Endothelial cell of umbilical vein (primary cell): ENCODE data around the gene RPS6KA3. TPM values are rescaled to one million over a fixed set of nuclear protein-coding genes. Genes with fewer than 3 reads are reported as not detected.

Source experiments
- BruUV-seq: library from RNA; stranded (reverse); fragments of 400-500 nt; replicated peaks from 2 replicates; lab custom pipeline; 2021; lab: Mats Ljungman, UMichigan
- CTCF ChIA-PET: fragments of 300-600, 350-600 bp; sonication (Branson Sonifier 250); formaldehyde crosslinking; loops from one replicate; lab custom pipeline; 2021; ENCODE audit warnings: antibody characterized with exemption, inconsistent platforms; lab: Charles Lee
- POLR2A ChIA-PET: fragments of 300-600, 350-600 bp; sonication (Branson Sonifier 250); formaldehyde crosslinking; loops from one replicate; lab custom pipeline; 2021; ENCODE audit warnings: antibody characterized with exemption, inconsistent platforms; lab: Charles Lee
- DNase-seq: peaks from one replicate; pipeline ENCODE4 v3.0.0-alpha.2; 2011; ENCODE audit warnings: low read depth, low spot score
- FAIRE-seq: peaks from 2 replicates; lab custom pipeline; 2011; peaks lifted over from hg19 to GRCh38; lab: Jason Lieb, UNC
- H2AFZ ChIP-seq: 2 replicates; pipeline ENCODE4 v1.6.0; 2012; ENCODE audit warnings: low read depth, low read length, control low read depth, inconsistent platforms
- H3K27ac ChIP-seq: 2 replicates; pipeline ENCODE4 v1.5.1; 2011; ENCODE audit warnings: low read depth, mild to moderate bottlenecking, control low read depth, low read length, moderate library complexity; ENCODE audit not compliant: insufficient read depth
- H3K27me3 ChIP-seq, 2 experiments: 2 replicates each; pipeline versions ENCODE4 v1.6.0 to v1.6.1; 2011; ENCODE audit warnings: low read length in 2 of 2, mixed read lengths in 1 of 2; ENCODE audit not compliant: control insufficient read depth in 2 of 2, insufficient read depth in 2 of 2
- H3K36me3 ChIP-seq, 2 experiments: 2 replicates in 1 of 2; 3 replicates in 1 of 2; pipeline ENCODE4 v1.5.1; 2011; ENCODE audit warnings: low read length in 2 of 2, mild to moderate bottlenecking in 1 of 2, moderate library complexity in 1 of 2; ENCODE audit not compliant: control insufficient read depth in 2 of 2, insufficient read depth in 2 of 2; ENCODE audit errors: extremely low read depth in 1 of 2
- H3K4me1 ChIP-seq: 3 replicates; pipeline ENCODE4 v1.5.1; 2011; ENCODE audit warnings: mild to moderate bottlenecking, low read length; ENCODE audit not compliant: control insufficient read depth, insufficient read depth; ENCODE audit errors: extremely low read depth
- H3K4me2 ChIP-seq: 2 replicates; pipeline ENCODE4 v1.6.1; 2011; ENCODE audit warnings: low read length, control low read depth, mixed read lengths; ENCODE audit not compliant: insufficient read depth
- H3K4me3 ChIP-seq, 3 experiments: fragments of 200-600 bp in 1 of 3; sonication (generic), shearing (Covaris generic) in 1 of 3; replicated peaks in 1 of 3; 2 replicates each; pipeline ENCODE4 v1.5.1; 2011 to 2016; ENCODE audit warnings: control low read depth in 3 of 3, low read length in 3 of 3, mild to moderate bottlenecking in 2 of 3, inconsistent platforms in 1 of 3, low read depth in 1 of 3, moderate library complexity in 1 of 3; ENCODE audit not compliant: insufficient read depth in 1 of 3
- H3K79me2 ChIP-seq: 2 replicates; pipeline ENCODE4 v1.6.0; 2012; ENCODE audit warnings: low read length, inconsistent platforms; ENCODE audit not compliant: control insufficient read depth, insufficient read depth
- H3K9ac ChIP-seq: replicated peaks from 2 replicates; pipeline ENCODE3; 2011; ENCODE audit warnings: low read length, control low read depth; ENCODE audit not compliant: insufficient read depth; ENCODE audit errors: extremely low read depth
- H3K9me1 ChIP-seq: replicated peaks from 3 replicates; pipeline ENCODE4 v1.6.0; 2011; ENCODE audit warnings: mild to moderate bottlenecking, low read length; ENCODE audit not compliant: control insufficient read depth, insufficient read depth; ENCODE audit errors: extremely low read depth
- H3K9me3 ChIP-seq: replicated peaks from 2 replicates; pipeline ENCODE4 v1.5.1; 2012; ENCODE audit warnings: low read length, inconsistent platforms; ENCODE audit not compliant: control insufficient read depth, insufficient read depth
- H4K20me1 ChIP-seq: replicated peaks from 2 replicates; pipeline ENCODE3; 2011; ENCODE audit warnings: mild to moderate bottlenecking, low read length; ENCODE audit not compliant: control insufficient read depth, insufficient read depth; ENCODE audit errors: extremely low read depth
- CTCF ChIP-seq, 2 donors: IDR thresholded peaks; 1 replicate in 1 of 2; 2 replicates in 1 of 2; pipeline ENCODE4 v1.5.1; 2011; ENCODE audit warnings: low read length in 2 of 2, mild to moderate bottlenecking in 2 of 2, moderate library complexity in 2 of 2, control low read depth in 1 of 2, inconsistent platforms in 1 of 2, low read depth in 1 of 2; ENCODE audit not compliant: insufficient read depth in 1 of 2; ENCODE audit errors: extremely low read depth in 1 of 2
- EZH2 ChIP-seq: IDR thresholded peaks from 2 replicates; pipeline ENCODE4 v1.6.1; 2012; ENCODE audit warnings: borderline replicate concordance, low read depth, mild to moderate bottlenecking, moderate library complexity, low read length, inconsistent platforms; ENCODE audit not compliant: severe bottlenecking
- FOS ChIP-seq: IDR thresholded peaks from 2 replicates; pipeline ENCODE4 v1.6.1; 2011; ENCODE audit warnings: mild to moderate bottlenecking, low read length, moderate library complexity, borderline replicate concordance; ENCODE audit not compliant: insufficient read depth
- GATA2 ChIP-seq: IDR thresholded peaks from 2 replicates; pipeline ENCODE4 v1.7.0; 2011; ENCODE audit warnings: low read depth, mild to moderate bottlenecking, moderate library complexity, mixed read lengths, low read length; ENCODE audit not compliant: insufficient read length, insufficient read depth
- JUN ChIP-seq: IDR thresholded peaks from 2 replicates; pipeline ENCODE4 v1.6.1; 2011; ENCODE audit warnings: borderline replicate concordance, low read depth; ENCODE audit not compliant: insufficient read length, insufficient read depth
- MAX ChIP-seq: IDR thresholded peaks from 2 replicates; pipeline ENCODE4 v1.6.1; 2011; ENCODE audit not compliant: insufficient read depth, insufficient read length
- MYC ChIP-seq: IDR thresholded peaks from one replicate; pipeline ENCODE4 v1.6.1; 2011; ENCODE audit warnings: mild to moderate bottlenecking, low read depth, low read length
- POLR2A ChIP-seq: IDR thresholded peaks from 2 replicates; pipeline ENCODE4 v1.6.1; 2012; ENCODE audit warnings: low read depth, mild to moderate bottlenecking, control low read depth, low read length
- POLR2AphosphoS5 ChIP-seq: IDR thresholded peaks from 2 replicates; pipeline ENCODE4 v1.6.1; 2012; ENCODE audit warnings: low read depth, mild to moderate bottlenecking, control low read depth, low read length, moderate library complexity; ENCODE audit not compliant: insufficient read depth
- dilution Hi-C: fragments of 300-500 bp; cut with MboI; formaldehyde crosslinking; loops from one replicate; pipeline ENCODE4 v1.15.0; 2019; ENCODE audit warnings: low sequenced_read_pairs; ENCODE audit not compliant: extremely low pct_ligation_motif_present
- intact Hi-C: fragments of 100-400 bp; cut with micrococcal nuclease; formaldehyde crosslinking; loops from one replicate; pipeline ENCODE4 v1.10.0; 2022
- polyA plus RNA-seq, 4 experiments: library from polyadenylated mRNA; depleted of rRNA in 3 of 4; stranded (reverse) in 3 of 4; unstranded in 1 of 4; fragments of >200 nt; gene quantifications; 2 replicates each; pipeline versions ENCODE4 v1.2.1 to v1.2.3, GENCODE V29; 2011 to 2012; ENCODE audit warnings: missing spikeins in 1 of 4
- total RNA-seq: library from RNA; stranded (reverse); gene quantifications from 2 replicates; pipeline ENCODE4 v1.2.3, GENCODE V29; 2021

RPS6KA3 gene
- total and polyA plus RNA-seq, 2 donors (not counting 3 experiments of a cell fraction or from before 2014, with no cell fraction given), result 24.4 to 61.6 TPM

DNA sequence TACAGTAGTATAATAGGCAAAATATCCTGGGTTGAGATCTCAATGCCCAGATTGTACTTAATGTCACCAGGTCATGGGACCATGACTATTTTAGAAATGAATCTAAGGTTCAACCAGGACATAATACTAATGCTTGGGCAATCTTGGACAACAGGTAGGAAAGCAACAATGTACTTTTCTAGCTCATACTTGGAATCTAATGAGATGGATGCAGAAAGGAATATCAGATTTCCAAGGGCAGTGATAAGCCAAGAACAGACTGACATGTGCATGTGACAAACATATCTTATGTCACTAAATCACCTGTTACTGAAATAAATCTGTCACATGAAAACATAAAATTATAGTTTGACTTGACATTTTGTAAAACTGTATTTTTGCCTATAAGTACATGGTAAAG is 51.1 kb downstream of the RPS6KA3 start:
- intact Hi-C loops (no loop called here), dilution Hi-C loops (no loop called here)
- TF ChIP-seq GATA2 (no peak), MAX (no peak), POLR2AphosphoS5 (no peak), CTCF (IDR thresholded peaks at IDR 0.05; ENCODE audit: extremely low read depth in 1 of 2, insufficient read depth in 1 of 2, low read depth in 1 of 2, low read length in 2 of 2) (no peak), JUN (no peak), POLR2A (no peak), EZH2 (no peak), FOS (no peak), MYC (no peak)
- Histone ChIP-seq H3K4me3 (no peak overlapping the region), H3K36me3 (no peaks in the 10 kb centered on the region), H3K27me3 (no peaks in the 10 kb centered on the region), H3K9ac (no peak overlapping the region), H3K9me3 (no peaks in the 10 kb centered on the region), H3K27ac (no peak overlapping the region), H3K4me1 (peaks cover 17% of the 10 kb centered on the region), H2AFZ (no peak overlapping the region), H3K4me2 (no peak overlapping the region), H3K9me1 (no peaks in the 10 kb centered on the region), H4K20me1 (no peaks in the 10 kb centered on the region), H3K79me2 (peaks cover 59% of the 10 kb centered on the region)
- BruUV-seq, result no TSS peak
- POLR2A ChIA-PET, result no interaction called here
- DNase-seq (no peak), FAIRE-seq (no peak)
- CTCF ChIA-PET, result no interaction called here
